ENCODE data around the gene BMP8B. TPM values are rescaled to one million over a fixed set of nuclear protein-coding genes. Genes with fewer than 3 reads are reported as not detected.

BMP8B gene
- total and polyA plus RNA-seq, 2 of the 8 experiments (the other 6 are each of a cell fraction or from before 2014, with no cell fraction given): 0.37 to 0.50 TPM

DNA sequence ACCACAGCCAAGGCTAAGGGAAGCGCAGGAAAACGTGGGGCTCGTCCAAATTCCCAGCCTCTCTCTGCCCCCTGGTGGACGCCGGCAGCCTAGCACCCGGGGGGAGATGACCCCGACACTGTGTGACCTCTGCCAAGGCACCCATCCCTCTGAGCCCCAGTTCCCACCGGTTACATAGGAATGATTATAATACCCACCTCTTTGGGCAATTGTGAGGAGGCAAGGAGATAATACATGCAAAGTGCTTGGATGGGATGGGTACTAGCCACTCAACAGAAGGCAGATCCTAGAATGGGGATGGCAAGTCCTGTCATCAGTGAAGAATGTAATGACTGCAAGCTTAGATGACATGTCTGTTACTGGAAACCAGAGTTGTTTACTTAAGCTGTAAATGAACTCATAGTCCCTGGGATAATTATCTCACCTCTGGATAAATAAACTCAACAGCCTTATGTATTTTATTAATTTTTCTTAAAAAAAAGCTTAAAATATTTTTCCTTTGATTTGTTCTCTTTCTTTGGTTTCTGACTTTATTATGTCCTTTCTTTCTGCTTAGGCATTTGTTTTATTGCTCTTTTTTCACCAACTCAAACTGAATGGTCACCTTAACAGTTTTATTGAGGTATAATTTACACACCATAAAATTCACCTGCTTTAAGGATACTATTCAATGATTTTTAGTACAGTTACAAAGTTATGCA lies 11.3 kb upstream of the BMP8B start:
- Histone ChIP-seq H3K23me2 (ENCODE audit: low read depth, low read length) (no peaks in the 10 kb centered on the region), H3K18ac (ENCODE audit: extremely low read depth, low read length) (no peak overlapping the region), H3K4me3 (ENCODE audit: extremely low read depth in 1 of 4, insufficient read depth in 2 of 4, low read depth in 3 of 4, low read length in 4 of 4) (no peak overlapping the region), H2BK5ac (ENCODE audit: low read depth, low read length) (no peak overlapping the region), H3K4me2 (ENCODE audit: insufficient read depth in 1 of 2, low read depth in 2 of 2, low read length in 2 of 2) (no peak overlapping the region), H2BK12ac (ENCODE audit: low read depth, low read length) (no peak overlapping the region), H2BK120ac (replicated peaks; ENCODE audit: low read depth, low read length) (no peak overlapping the region), H3K9ac (replicated peaks in 1 of 4; ENCODE audit: extremely low read depth in 1 of 4, low read depth in 3 of 4, low read length in 3 of 4) (no peak overlapping the region), H3K27ac (ENCODE audit: low read depth, low read length) (no peak overlapping the region), H4K20me1 (replicated peaks in 1 of 2; ENCODE audit: control insufficient read depth in 1 of 2, insufficient read depth in 2 of 2, low read length in 2 of 2) (no peaks in the 10 kb centered on the region), H2BK20ac (ENCODE audit: low read length) (no peak overlapping the region), H3K23ac (ENCODE audit: insufficient read length) (no peak overlapping the region), H2AK5ac (ENCODE audit: low read depth, low read length) (no peak overlapping the region), H3K4me1 (replicated peaks in 1 of 4; ENCODE audit: control insufficient read depth in 3 of 4, insufficient read depth in 4 of 4, low read length in 3 of 4) (peaks cover 0 to 3% (median 0%) of the 10 kb centered on the region in 4 experiments; a peak in 2 of 7 replicates), H4K5ac (ENCODE audit: insufficient read length, low read depth, low read length) (no peak overlapping the region), H2BK15ac (ENCODE audit: low read length) (no peak overlapping the region), H3K27me3 (replicated peaks in 1 of 4; ENCODE audit: control insufficient read depth in 3 of 4, extremely low read depth in 1 of 4, insufficient read depth in 3 of 4, low read length in 3 of 4) (no peaks in the 10 kb centered on the region; a peak in 1 of 7 replicates), H4K91ac (replicated peaks; ENCODE audit: insufficient read length, low read length) (no peak overlapping the region), H3K79me1 (ENCODE audit: low read depth, low read length) (no peaks in the 10 kb centered on the region), H4K8ac (ENCODE audit: extremely low read depth, insufficient read depth, low read length) (no peak overlapping the region), H3K4ac (replicated peaks; ENCODE audit: insufficient read length, low read depth, low read length) (no peak overlapping the region), H3K79me2 (ENCODE audit: control insufficient read depth in 1 of 2, insufficient read depth in 2 of 2, low read length in 2 of 2) (no peaks in the 10 kb centered on the region), H3K36me3 (ENCODE audit: control insufficient read depth in 2 of 4, insufficient read depth in 4 of 4, low read length in 3 of 4) (no peaks in the 10 kb centered on the region), H3K14ac (ENCODE audit: insufficient read length) (no peak overlapping the region), H3K9me3 (ENCODE audit: insufficient read depth in 2 of 2, low read depth in 1 of 2, low read length in 1 of 2) (no peaks in the 10 kb centered on the region), H2AFZ (ENCODE audit: low read length) (no peak overlapping the region), H3K56ac (replicated peaks; ENCODE audit: insufficient read length, low read depth, low read length) (no peak overlapping the region)
- FAIRE-seq (no peak), DNase-seq (ENCODE audit: low read depth in 1 of 2, low spot score in 2 of 2) (peak in 1 of 2 experiments; percentile 98)
- 9% methylated on average over 8 of the region's 8 CpGs; no CpG with 5 or more reads in 1 of the 2 experiments for WGBS, 2 experiments (ENCODE audit: extremely low coverage in 1 of 2, insufficient coverage in 1 of 2, insufficient read length in 1 of 2, insufficient replicate concordance in 2 of 2, low coverage in 1 of 2, low lambda C conversion rate in 2 of 2, missing lambda C conversion rate in 1 of 2)
- CTCF ChIA-PET (ENCODE audit: partially characterized antibody): interaction anchor here (0.7 to 4.9 kb wide), 34 partner anchors 10 to 246 kb away, joined by 3 to 22 read pairs (median 4); partner anchors contain the start of genes BMP8B, HPCAL4 and NT5C1A
- POLR2A ChIA-PET (ENCODE audit: partially characterized antibody): interaction anchor here (1.3 to 1.7 kb wide), 2 partner anchors 11 to 98 kb away, joined by 3 to 5 read pairs; partner anchors contain the start of gene BMP8B
- TF ChIP-seq SP4 (IDR thresholded peaks at IDR 0.05; ENCODE audit: low read length): no peak
- no peak for TF ChIP-seq SAP30 (IDR thresholded peaks at IDR 0.05; ENCODE audit: insufficient read depth, insufficient replicate concordance, low read length)
- TF ChIP-seq CTBP2 (IDR thresholded peaks at IDR 0.05; ENCODE audit: borderline replicate concordance, insufficient read depth, insufficient read length, low read length): no peak
- TF ChIP-seq EP300 (IDR thresholded peaks at IDR 0.05; ENCODE audit: borderline replicate concordance in 1 of 2, low read depth in 2 of 2, low read length in 2 of 2): no peak
- no peak for TF ChIP-seq CBX8 (IDR thresholded peaks at IDR 0.05; ENCODE audit: borderline replicate concordance, low read depth, low read length)
- no peak for TF ChIP-seq CHD1 (IDR thresholded peaks at IDR 0.05; ENCODE audit: low read depth, low read length)
- no peak for TF ChIP-seq CHD2 (IDR thresholded peaks at IDR 0.05; ENCODE audit: low read length)
- TF ChIP-seq, protein P1, sequence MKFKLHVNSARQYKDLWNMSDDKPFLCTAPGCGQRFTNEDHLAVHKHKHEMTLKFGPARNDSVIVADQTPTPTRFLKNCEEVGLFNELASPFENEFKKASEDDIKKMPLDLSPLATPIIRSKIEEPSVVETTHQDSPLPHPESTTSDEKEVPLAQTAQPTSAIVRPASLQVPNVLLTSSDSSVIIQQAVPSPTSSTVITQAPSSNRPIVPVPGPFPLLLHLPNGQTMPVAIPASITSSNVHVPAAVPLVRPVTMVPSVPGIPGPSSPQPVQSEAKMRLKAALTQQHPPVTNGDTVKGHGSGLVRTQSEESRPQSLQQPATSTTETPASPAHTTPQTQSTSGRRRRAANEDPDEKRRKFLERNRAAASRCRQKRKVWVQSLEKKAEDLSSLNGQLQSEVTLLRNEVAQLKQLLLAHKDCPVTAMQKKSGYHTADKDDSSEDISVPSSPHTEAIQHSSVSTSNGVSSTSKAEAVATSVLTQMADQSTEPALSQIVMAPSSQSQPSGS (IDR thresholded peaks at IDR 0.05; ENCODE audit: low read length): no peak
- TF ChIP-seq NANOG (IDR thresholded peaks at IDR 0.05; ENCODE audit: insufficient read depth, low read depth, low read length, poor library complexity, severe bottlenecking): no peak
- no peak for TF ChIP-seq GTF2F1 (IDR thresholded peaks at IDR 0.05; ENCODE audit: borderline replicate concordance, low read depth, low read length)
